B cell (primary cell): ENCODE results near the gene RBM17. TPM values are rescaled to one million over a fixed set of nuclear protein-coding genes. Genes with fewer than 3 reads are reported as not detected.

Experiments used
- ATAC-seq: fragments of 200-7000 bp; cut with Tn5 transposase; one replicate; pipeline ENCODE4 v1.10.0; 2021; ENCODE audit warnings: low read depth, mild to moderate bottlenecking, moderate number of reproducible peaks, moderate library complexity
- CTCF ChIA-PET: fragments of 350-600 bp; sonication (Branson Sonifier 250); formaldehyde crosslinking; loops from one replicate; lab custom pipeline; 2021; ENCODE audit warnings: antibody characterized with exemption, inconsistent platforms; lab: Charles Lee
- POLR2A ChIA-PET: fragments of 350-600 bp; sonication (Branson Sonifier 250); formaldehyde crosslinking; loops from one replicate; lab custom pipeline; 2021; ENCODE audit warnings: antibody characterized with exemption; lab: Charles Lee
- DNase-seq: peaks from one replicate; pipeline ENCODE4 v3.0.0; 2013
- H2AFZ ChIP-seq: 2 replicates; pipeline ENCODE4 v1.6.1; 2012; ENCODE audit warnings: mild to moderate bottlenecking, low read depth, low read length; ENCODE audit not compliant: insufficient read depth, poor library complexity, severe bottlenecking
- H3K27ac ChIP-seq, 2 donors: 1 replicate in 1 of 2; 2 replicates in 1 of 2; pipeline ENCODE4 v1.5.1; 2012 to 2013; ENCODE audit warnings: low read length in 2 of 2, mild to moderate bottlenecking in 2 of 2, moderate library complexity in 1 of 2
- H3K27me3 ChIP-seq, 4 experiments: fragments of 200-600 bp in 1 of 4; sonication (generic) in 1 of 4; replicated peaks in 1 of 4; 1 replicate in 2 of 4; 2 replicates in 2 of 4; pipeline versions ENCODE4 v1.6.1 to v1.7.0; 2013 to 2016; ENCODE audit warnings: low read length in 3 of 4, mild to moderate bottlenecking in 2 of 4, mixed read lengths in 1 of 4, moderate library complexity in 1 of 4; ENCODE audit not compliant: insufficient read depth in 4 of 4, control insufficient read depth in 3 of 4; ENCODE audit errors: control extremely low read depth in 1 of 4
- H3K36me3 ChIP-seq, 2 experiments: replicated peaks in 1 of 2; 1 replicate in 1 of 2; 2 replicates in 1 of 2; pipeline versions ENCODE4 v1.6.1 to v1.7.1; 2013; ENCODE audit warnings: low read length in 1 of 2; ENCODE audit not compliant: insufficient read depth in 2 of 2, control insufficient read depth in 1 of 2; ENCODE audit errors: control extremely low read depth in 1 of 2, extremely low read depth in 1 of 2
- H3K4me1 ChIP-seq, 2 donors: fragments of 200-600 bp in 1 of 2; sonication (generic) in 1 of 2; 1 replicate in 1 of 2; 2 replicates in 1 of 2; pipeline versions ENCODE4 v1.5.1 to v1.6.1; 2013 to 2017; ENCODE audit warnings: low read length in 2 of 2; ENCODE audit not compliant: control insufficient read depth in 2 of 2, insufficient read depth in 2 of 2
- H3K4me2 ChIP-seq: replicated peaks from 2 replicates; pipeline ENCODE3; 2012; ENCODE audit warnings: mild to moderate bottlenecking, low read depth, low read length; ENCODE audit not compliant: poor library complexity, severe bottlenecking
- H3K4me3 ChIP-seq, 5 experiments: fragments of 200-600 bp in 1 of 5; sonication (generic) in 1 of 5; 1 replicate in 3 of 5; 2 replicates in 2 of 5; pipeline versions ENCODE4 v1.5.1 to v1.7.0; 2011 to 2016; ENCODE audit warnings: low read length in 4 of 5, mild to moderate bottlenecking in 4 of 5, low read depth in 2 of 5, control low read depth in 1 of 5, moderate library complexity in 1 of 5; ENCODE audit not compliant: insufficient read depth in 1 of 5; ENCODE audit errors: control extremely low read depth in 1 of 5, extremely low read depth in 1 of 5
- H3K79me2 ChIP-seq: fragments of 200-600 bp; sonication (generic); one replicate; pipeline ENCODE4 v1.6.0; 2016; ENCODE audit warnings: low read length; ENCODE audit not compliant: control insufficient read depth, insufficient read depth
- H3K9ac ChIP-seq: fragments of 200-600 bp; sonication (generic); 2 replicates; pipeline ENCODE4 v1.6.1; 2017; ENCODE audit warnings: mild to moderate bottlenecking, low read length, moderate library complexity
- H3K9me3 ChIP-seq, 3 donors: one replicate each; pipeline versions ENCODE4 v1.6.1 to v1.7.1; 2013; ENCODE audit warnings: low read length in 2 of 3; ENCODE audit not compliant: control insufficient read depth in 2 of 3, insufficient read depth in 1 of 3; ENCODE audit errors: control extremely low read depth in 1 of 3
- H4K20me1 ChIP-seq: 2 replicates; pipeline ENCODE4 v1.6.0; 2012; ENCODE audit warnings: mild to moderate bottlenecking, low read length; ENCODE audit not compliant: insufficient read depth, control insufficient read depth, poor library complexity, severe bottlenecking
- H3K27ac Mint-ChIP-seq: one replicate; pipeline ENCODE4 v1.8.0; 2021; ENCODE audit warnings: mixed read lengths
- H3K27me3 Mint-ChIP-seq: one replicate; pipeline ENCODE4 v1.8.0; 2021; ENCODE audit warnings: mixed read lengths
- H3K4me1 Mint-ChIP-seq: one replicate; pipeline ENCODE4 v1.8.0; 2021; ENCODE audit warnings: mixed read lengths
- H3K4me3 Mint-ChIP-seq: one replicate; pipeline ENCODE4 v1.8.0; 2021; ENCODE audit warnings: mixed read lengths
- H3K9me3 Mint-ChIP-seq: one replicate; pipeline ENCODE4 v1.8.0; 2022; ENCODE audit warnings: mixed read lengths; ENCODE audit not compliant: insufficient read depth
- CTCF ChIP-seq: fragments of 200-600 bp; IDR thresholded peaks from one replicate; pipeline ENCODE4 v1.8.0; 2022; ENCODE audit warnings: antibody characterized with exemption, mild to moderate bottlenecking
- EZH2 ChIP-seq: IDR thresholded peaks from 2 replicates; pipeline ENCODE4 v1.6.1; 2012; ENCODE audit warnings: borderline replicate concordance, low read depth, mild to moderate bottlenecking, moderate library complexity, low read length; ENCODE audit not compliant: insufficient read depth, poor library complexity, severe bottlenecking
- WGBS: methylation state at CpG from one replicate; pipeline ENCODE4 v1.1.5; 2013; ENCODE audit warnings: missing lambda C conversion rate; ENCODE audit not compliant: insufficient coverage; 5-methylcytosine and 5-hydroxymethylcytosine counted together
- intact Hi-C: fragments of 100-400 bp; cut with micrococcal nuclease; formaldehyde crosslinking; loops from one replicate; pipeline ENCODE4 v1.10.0; 2022
- polyA plus RNA-seq: library from polyadenylated mRNA; depleted of rRNA; stranded (reverse); fragments of >200 nt; gene quantifications from 2 replicates; pipeline ENCODE4 v1.2.3, GENCODE V29; 2012
- total RNA-seq, 2 donors: library from RNA; stranded (reverse); fragments of 120-200 nt in 1 of 2; gene quantifications; 1 replicate in 1 of 2; 2 replicates in 1 of 2; pipeline versions ENCODE4 v1.2.3 to v1.2.4, GENCODE V29; 2013 to 2022

The RBM17 gene
- total and polyA plus RNA-seq, 2 donors (not counting 1 experiment from before 2014, with no cell fraction given): 34.7 to 168 TPM

DNA sequence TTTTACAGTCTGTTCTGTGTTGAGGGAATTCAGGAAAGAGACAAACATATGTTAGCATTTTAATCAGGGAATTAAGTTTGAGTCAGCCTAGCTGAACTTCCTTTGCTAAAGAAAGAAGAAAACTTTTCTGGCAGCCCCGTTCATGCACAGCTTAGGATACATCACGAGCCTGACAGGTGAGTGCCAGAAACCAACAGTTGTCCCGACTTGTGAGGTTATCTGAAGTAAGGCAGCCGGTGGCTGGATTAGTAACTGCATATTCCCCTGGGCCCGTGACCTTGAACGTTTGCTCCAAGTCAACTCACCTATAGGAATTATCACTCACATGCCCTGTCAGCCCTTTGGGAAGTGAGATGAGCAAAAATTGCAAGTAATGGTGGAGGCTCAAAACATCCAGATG lies 24.1 kb downstream of the RBM17 start:
- H3K27ac Mint-ChIP-seq: no peak overlapping the region
- CTCF ChIA-PET: interaction anchor here (0.6 to 1.8 kb wide), 2 partner anchors 285 to 289 kb away, joined by 3 to 8 read pairs; no protein-coding TSS in a partner anchor
- intact Hi-C loops: no loop called here

DNA sequence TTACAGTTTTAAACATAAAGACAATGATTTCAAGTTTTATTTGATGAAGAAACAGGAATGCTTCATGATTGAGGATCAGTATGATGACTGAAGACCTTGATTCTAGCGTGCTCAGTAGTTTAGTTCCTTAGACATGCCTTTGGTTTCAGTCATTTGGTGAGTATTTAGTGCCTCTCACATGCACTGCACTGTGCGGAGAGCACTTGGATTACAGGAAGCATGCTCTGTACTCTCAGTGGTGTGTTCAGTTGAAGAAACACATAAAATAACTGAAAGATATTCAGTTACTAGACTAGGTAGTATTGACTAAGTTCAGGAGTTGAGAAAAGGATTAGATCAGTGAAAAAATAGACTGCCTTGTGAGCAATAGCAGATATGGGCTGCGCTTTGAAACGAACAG lies 25.5 kb downstream of the RBM17 start:
- CTCF ChIA-PET: interaction anchor here (0.9 to 1.8 kb wide), 3 partner anchors 38 to 288 kb away, joined by 3 to 8 read pairs (median 7); no protein-coding TSS in a partner anchor
- H4K20me1 ChIP-seq: peaks cover 25% of the 10 kb centered on the region
- WGBS: 81% methylated on average over 4 of the region's 4 CpGs

More for the DNA sequence above, 24.1 kb downstream of the RBM17 start:
- Histone ChIP-seq H2AFZ (no peak overlapping the region), H3K4me1 (peaks cover 7 to 9% of the 10 kb centered on the region in 2 donors), H3K9ac (no peak overlapping the region), H4K20me1 (peaks cover 33% of the 10 kb centered on the region), H3K36me3 (peaks cover 4 to 84% of the 10 kb centered on the region in 2 experiments), H3K4me3 (no peak overlapping the region), H3K4me2 (no peak overlapping the region), H3K9me3 (no peaks in the 10 kb centered on the region), H3K27ac (no peak overlapping the region), H3K27me3 (no peaks in the 10 kb centered on the region), H3K79me2 (peaks cover 15% of the 10 kb centered on the region)
- no peak for TF ChIP-seq CTCF
- DNase-seq (no peak), ATAC-seq (no peak)
- H3K9me3 Mint-ChIP-seq: no peaks in the 10 kb centered on the region
- H3K4me3 Mint-ChIP-seq: no peak overlapping the region
- H3K27me3 Mint-ChIP-seq: no peaks in the 10 kb centered on the region
- POLR2A ChIA-PET: no interaction called here
- peaks cover 12% of the 10 kb centered on the region for H3K4me1 Mint-ChIP-seq
- 100% methylated on average over 3 of the region's 6 CpGs for WGBS

More for the DNA sequence above, 25.5 kb downstream of the RBM17 start:
- Mint-ChIP-seq H3K4me3 (no peak overlapping the region), H3K27me3 (no peaks in the 10 kb centered on the region), H3K9me3 (no peaks in the 10 kb centered on the region), H3K4me1 (peaks cover 2% of the 10 kb centered on the region), H3K27ac (no peak overlapping the region)
- no peak for DNase-seq
- H3K36me3 ChIP-seq: peaks cover 4 to 71% of the 10 kb centered on the region in 2 experiments
- no peaks in the 10 kb centered on the region for H3K9me3 ChIP-seq
- no peak overlapping the region for H3K4me3 ChIP-seq
- intact Hi-C loops: no loop called here
- H3K4me2 ChIP-seq: no peak overlapping the region
- H3K4me1 ChIP-seq: no peaks in the 10 kb centered on the region
- no peak overlapping the region for H3K9ac ChIP-seq
- H3K79me2 ChIP-seq: peaks cover 15% of the 10 kb centered on the region
- POLR2A ChIA-PET: no interaction called here
- no peak for TF ChIP-seq CTCF
- no peak for TF ChIP-seq EZH2
- H3K27me3 ChIP-seq: no peaks in the 10 kb centered on the region
- no peak overlapping the region for H2AFZ ChIP-seq
- ATAC-seq: no peak
- no peak overlapping the region for H3K27ac ChIP-seq
